Right lobe of liver (tissue), 4 donors: Measurements from ENCODE around the gene HACD2.

Experiments used
- POLR2A ChIP-seq: fragments of 450-650 bp; IDR thresholded peaks from one replicate; pipeline ENCODE4 v1.6.1; 2017; ENCODE audit warnings: antibody characterized with exemption, mild to moderate bottlenecking
- TF ChIP-seq, protein P1 (sequence below), 4 donors: fragments of 200-600 bp in 3 of 4; fragments of 450-650 bp in 1 of 4; IDR thresholded peaks; one replicate each; pipeline versions ENCODE4 v1.5.1 to v1.8.0; 2016 to 2022; ENCODE audit warnings: antibody characterized with exemption in 4 of 4, mild to moderate bottlenecking in 2 of 4
- donor health status: DM: no; HTN: no; CAD: no.
- donor health status: DM: no; HTN: no; CAD: no.
- donor health status: DM: no; HTN: yes; CAD: no.

DNA sequence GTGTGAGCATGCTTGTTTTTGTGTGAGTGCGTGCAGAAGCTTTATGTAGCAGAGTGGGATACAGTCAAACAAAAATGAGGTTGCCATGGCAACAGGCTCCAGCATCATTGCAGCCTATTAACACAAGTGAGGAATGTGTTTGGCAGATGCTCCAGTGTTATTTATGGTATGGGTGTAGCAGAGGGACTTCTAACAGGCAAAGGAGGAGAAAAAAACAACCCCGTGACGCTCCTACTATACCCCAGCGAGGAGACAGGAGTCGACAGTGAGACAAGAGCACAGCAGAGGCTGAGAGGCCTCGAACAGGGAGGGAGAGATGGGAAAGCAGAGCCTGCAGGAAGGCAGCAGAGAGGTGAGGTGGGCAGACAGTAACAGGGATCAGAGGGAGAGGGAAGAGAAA, 140.8 kb downstream of the HACD2 start:
- TF ChIP-seq, protein P1, sequence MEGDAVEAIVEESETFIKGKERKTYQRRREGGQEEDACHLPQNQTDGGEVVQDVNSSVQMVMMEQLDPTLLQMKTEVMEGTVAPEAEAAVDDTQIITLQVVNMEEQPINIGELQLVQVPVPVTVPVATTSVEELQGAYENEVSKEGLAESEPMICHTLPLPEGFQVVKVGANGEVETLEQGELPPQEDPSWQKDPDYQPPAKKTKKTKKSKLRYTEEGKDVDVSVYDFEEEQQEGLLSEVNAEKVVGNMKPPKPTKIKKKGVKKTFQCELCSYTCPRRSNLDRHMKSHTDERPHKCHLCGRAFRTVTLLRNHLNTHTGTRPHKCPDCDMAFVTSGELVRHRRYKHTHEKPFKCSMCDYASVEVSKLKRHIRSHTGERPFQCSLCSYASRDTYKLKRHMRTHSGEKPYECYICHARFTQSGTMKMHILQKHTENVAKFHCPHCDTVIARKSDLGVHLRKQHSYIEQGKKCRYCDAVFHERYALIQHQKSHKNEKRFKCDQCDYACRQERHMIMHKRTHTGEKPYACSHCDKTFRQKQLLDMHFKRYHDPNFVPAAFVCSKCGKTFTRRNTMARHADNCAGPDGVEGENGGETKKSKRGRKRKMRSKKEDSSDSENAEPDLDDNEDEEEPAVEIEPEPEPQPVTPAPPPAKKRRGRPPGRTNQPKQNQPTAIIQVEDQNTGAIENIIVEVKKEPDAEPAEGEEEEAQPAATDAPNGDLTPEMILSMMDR (IDR thresholded peaks at IDR 0.05), result no peak
- no peak for TF ChIP-seq POLR2A
